K562 (cell line): ENCODE results near the gene KDM5A.
"Not testable (repeated sequence)": the region's sequence is repeated elsewhere in the genome, so short reads cannot be mapped to it uniquely, and the experiment has no call there.

Experiments used
- BDP1 ChIP-seq: IDR thresholded peaks from 3 replicates; pipeline ENCODE4 v1.6.1; 2011; ENCODE audit not compliant: insufficient read length, insufficient read depth
- CTCF ChIP-seq, 3 experiments: IDR thresholded peaks in 2 of 3; conservative IDR thresholded peaks in 1 of 3; 2 replicates each; pipeline ENCODE4 v1.5.1; 2011 to 2012; ENCODE audit warnings: low read length in 3 of 3, mild to moderate bottlenecking in 3 of 3, control low read depth in 2 of 3, improper control_type of control experiment in 1 of 3, inconsistent platforms in 1 of 3, low read depth in 1 of 3, mixed read lengths in 1 of 3, moderate library complexity in 1 of 3; ENCODE audit not compliant: insufficient read depth in 2 of 3
- DIDO1 ChIP-seq: fragments of 450-650 bp; IDR thresholded peaks from 2 replicates; pipeline ENCODE4 v1.6.1; 2016; ENCODE audit warnings: low read depth, missing biosample characterization, missing genetic modification characterization
- ZBTB7A ChIP-seq: IDR thresholded peaks from 2 replicates; pipeline ENCODE4 v1.6.1; 2011; ENCODE audit warnings: low read depth, mild to moderate bottlenecking, low read length, moderate library complexity, borderline replicate concordance; ENCODE audit not compliant: control insufficient read depth
- ZSCAN32 ChIP-seq: fragments of 450-650 bp; formaldehyde crosslinking; IDR thresholded peaks from 2 replicates; pipeline ENCODE4 v1.4.0; 2020; ENCODE audit warnings: mild to moderate bottlenecking, moderate library complexity

GRCh38 chr12:235967-236366 is 153.2 kb downstream of the KDM5A start:
- TF ChIP-seq DIDO1 (tag); BDP1; ZSCAN32 (CRISPR knock-in tag); ZBTB7A; CTCF (IDR thresholded peaks at IDR 0.05 in 2 of 3, conservative IDR thresholded peaks at IDR 0.05 in 1 of 3; ENCODE audit: insufficient read depth in 2 of 3, low read depth in 1 of 3, low read length in 3 of 3): not testable (repeated sequence)
